GM12878 (cell line): ENCODE data around the gene RPS15A. TPM values are rescaled to one million over a fixed set of nuclear protein-coding genes. Genes with fewer than 3 reads are reported as not detected.

Experiments used
- ATAC-seq: fragments of 200-7000 bp; cut with Tn5 transposase; 3 replicates; pipeline ENCODE4 v1.9.1; 2020; ENCODE audit warnings: mild to moderate bottlenecking, moderate library complexity
- BruUV-seq: library from RNA; stranded (reverse); fragments of 400-500 nt; replicated peaks from 2 replicates; lab custom pipeline; 2021; lab: Mats Ljungman, UMichigan
- CTCF ChIA-PET: fragments of 300-600 bp; sonication (Branson Sonifier 250); formaldehyde crosslinking; extraction: SDS; loops from one replicate; lab custom pipeline; 2021; ENCODE audit warnings: inconsistent platforms; lab: Yijun Ruan, JAX
- POLR2A ChIA-PET: fragments of 350-600 bp; formaldehyde crosslinking; extraction: SDS; loops from one replicate; lab custom pipeline; 2021; ENCODE audit warnings: inconsistent platforms; lab: Charles Lee
- RAD21 ChIA-PET: fragments of 300-600 bp; sonication (Branson Sonifier 250); formaldehyde crosslinking; loops from one replicate; lab custom pipeline; 2023; ENCODE audit warnings: antibody characterized with exemption; ENCODE audit not compliant: unreplicated experiment; lab: Charles Lee
- SMC1A ChIA-PET: fragments of 300-600 bp; sonication (Branson Sonifier 250); formaldehyde crosslinking; loops from one replicate; lab custom pipeline; 2023; ENCODE audit not compliant: unreplicated experiment, uncharacterized antibody; lab: Charles Lee
- DNase-seq: peaks from one replicate; pipeline ENCODE4 v3.0.0-alpha.2; 2011; ENCODE audit warnings: low read depth, low spot score
- FAIRE-seq: peaks from 3 replicates; lab custom pipeline; 2011; peaks lifted over from hg19 to GRCh38; lab: Jason Lieb, UNC
- H2AFZ ChIP-seq: 2 replicates; pipeline ENCODE4 v1.6.0; 2011; ENCODE audit warnings: low read depth, low read length, control low read depth; ENCODE audit not compliant: control insufficient read depth
- H3K27ac ChIP-seq: 2 replicates; pipeline ENCODE4 v1.5.1; 2011; ENCODE audit warnings: control low read depth; ENCODE audit not compliant: control insufficient read depth, insufficient read depth
- H3K27me3 ChIP-seq, 2 experiments: replicated peaks in 1 of 2; 2 replicates each; pipeline versions ENCODE4 v1.6.0 to v1.6.1; 2011; ENCODE audit warnings: low read length in 1 of 2; ENCODE audit not compliant: control insufficient read depth in 2 of 2, insufficient read depth in 2 of 2
- H3K36me3 ChIP-seq, 2 experiments: 2 replicates each; pipeline ENCODE4 v1.5.1; 2011; ENCODE audit warnings: low read length in 1 of 2; ENCODE audit not compliant: control insufficient read depth in 2 of 2, insufficient read depth in 2 of 2
- H3K4me1 ChIP-seq: 2 replicates; pipeline ENCODE4 v1.6.1; 2011; ENCODE audit warnings: mild to moderate bottlenecking, low read length, moderate library complexity, mixed read lengths; ENCODE audit not compliant: control insufficient read depth, insufficient read depth
- H3K4me2 ChIP-seq: 2 replicates; pipeline ENCODE4 v1.6.0; 2011; ENCODE audit warnings: control low read depth; ENCODE audit not compliant: control insufficient read depth, insufficient read depth
- H3K4me3 ChIP-seq: fragments of 200-600 bp; sonication (generic); 2 replicates; pipeline ENCODE4 v1.5.1; 2016
- H3K79me2 ChIP-seq: 2 replicates; pipeline ENCODE4 v1.6.0; 2011; ENCODE audit warnings: low read length; ENCODE audit not compliant: control insufficient read depth, insufficient read depth
- H3K9ac ChIP-seq: 2 replicates; pipeline ENCODE4 v1.8.0; 2011; ENCODE audit warnings: low read length, control low read depth, mixed read lengths; ENCODE audit not compliant: control insufficient read depth, insufficient read depth
- H3K9me3 ChIP-seq: replicated peaks from 3 replicates; pipeline ENCODE4 v1.5.1; 2011; ENCODE audit warnings: mild to moderate bottlenecking, low read length; ENCODE audit not compliant: control insufficient read depth, insufficient read depth
- H4K20me1 ChIP-seq: 2 replicates; pipeline ENCODE4 v1.6.0; 2011; ENCODE audit not compliant: control insufficient read depth, insufficient read depth
- BMI1 ChIP-seq: fragments of 450-650 bp; IDR thresholded peaks from 2 replicates; pipeline ENCODE4 v1.6.1; 2016; ENCODE audit warnings: mild to moderate bottlenecking, moderate library complexity, borderline replicate concordance
- CHD1 ChIP-seq: IDR thresholded peaks from 2 replicates; pipeline ENCODE4 v1.6.1; 2012; ENCODE audit warnings: low read depth, low read length, improper control_type of control experiment
- EGR1 ChIP-seq, 2 experiments: IDR thresholded peaks; 1 replicate in 1 of 2; 2 replicates in 1 of 2; pipeline ENCODE4 v1.6.1; 2011 to 2012; ENCODE audit warnings: low read depth in 2 of 2, low read length in 2 of 2, borderline replicate concordance in 1 of 2, mild to moderate bottlenecking in 1 of 2, moderate library complexity in 1 of 2
- RFX5 ChIP-seq: IDR thresholded peaks from 2 replicates; pipeline ENCODE4 v1.6.1; 2011; ENCODE audit warnings: low read depth, low read length, improper control_type of control experiment
- SIX5 ChIP-seq: IDR thresholded peaks from 2 replicates; pipeline ENCODE4 v1.6.1; 2011; ENCODE audit warnings: mild to moderate bottlenecking, low read depth, low read length, moderate library complexity; ENCODE audit not compliant: severe bottlenecking
- ZNF207 ChIP-seq: fragments of 450-650 bp; IDR thresholded peaks from 2 replicates; pipeline ENCODE4 v1.6.1; 2014; ENCODE audit warnings: antibody characterized with exemption, mild to moderate bottlenecking, borderline replicate concordance
- WGBS: methylation state at CpG from one replicate; pipeline ENCODE4 v1.1.6; 2016; ENCODE audit warnings: low lambda C conversion rate; ENCODE audit not compliant: insufficient replicate concordance, insufficient coverage; ENCODE audit errors: missing lambda C conversion rate; 5-methylcytosine and 5-hydroxymethylcytosine counted together
- in situ Hi-C: fragments of 300-500 bp; cut with MboI; formaldehyde crosslinking; loops from 9 replicates; pipeline ENCODE4 v1.14.3; 2018; ENCODE audit warnings: mixed read lengths
- intact Hi-C: fragments of 100-400 bp; cut with micrococcal nuclease; formaldehyde crosslinking; loops from one replicate; pipeline ENCODE4 v1.14.2; 2022; ENCODE audit not compliant: unreplicated experiment
- polyA plus RNA-seq, 11 experiments: library from polyadenylated mRNA; depleted of rRNA in 4 of 11; unstranded in 6 of 11; stranded (reverse) in 5 of 11; fragments of >200 nt; fragmentation: Nextera tagmentation in 4 of 11; fragmentation: Illumina TruSeq in 1 of 11; extraction: Ambion mirVana in 4 of 11; extraction: Trizol in 1 of 11; gene quantifications; 1 replicate in 1 of 11; 2 replicates in 10 of 11; pipeline versions ENCODE4 v1.2.1 to v1.2.3, GENCODE V29; 2011 to 2016; ENCODE audit warnings: inconsistent platforms in 2 of 11, missing spikeins in 2 of 11, low read depth in 1 of 11
- total RNA-seq, 4 experiments: library from RNA; depleted of rRNA in 3 of 4; stranded (reverse); fragments of >200 nt in 3 of 4; fragmentation: Illumina TruSeq in 1 of 4; extraction: Trizol in 1 of 4; gene quantifications; 2 replicates each; pipeline versions ENCODE4 v1.2.1 to v1.2.3, GENCODE V29; 2013 to 2021
- TF ChIP-seq, protein P1 (sequence below): fragments of 450-650 bp; IDR thresholded peaks from 2 replicates; pipeline ENCODE4 v1.6.1; 2017; ENCODE audit warnings: mild to moderate bottlenecking, low read depth, inconsistent platforms; ENCODE audit not compliant: poor library complexity, severe bottlenecking
- TF ChIP-seq, protein P2 (sequence below): IDR thresholded peaks from 2 replicates; pipeline ENCODE4 v1.6.1; 2012; ENCODE audit warnings: mild to moderate bottlenecking, low read depth, low read length

Gene RPS15A
- total and polyA plus RNA-seq, 10 of the 15 experiments (the other 5 are each of a cell fraction or from before 2014, with no cell fraction given), result 1,566 to 6,408 (median 2,999) TPM

DNA sequence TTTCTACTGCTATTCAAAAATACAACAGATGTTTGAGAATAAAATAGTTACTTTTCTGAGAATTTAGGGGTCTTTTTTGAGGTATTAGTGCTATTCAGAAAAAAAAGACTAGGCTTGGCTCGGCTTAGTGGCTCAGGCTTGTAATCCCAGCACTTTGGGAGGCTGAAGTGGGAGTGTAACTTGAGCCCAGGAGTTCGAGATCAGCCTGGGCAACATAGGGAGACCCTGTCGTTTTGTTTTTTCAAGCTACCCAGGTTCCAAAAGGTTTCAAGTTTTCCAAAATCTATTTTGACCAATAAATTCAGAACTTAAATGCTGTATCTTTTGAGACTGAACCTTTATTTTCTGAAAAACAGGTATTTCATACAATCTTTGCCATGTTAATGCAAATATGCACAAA is 14.4 kb upstream of the RPS15A start:
- in situ Hi-C loops (loop anchor here (5.0 kb wide), 1 partner anchor 168 kb away; no protein-coding TSS in a partner anchor), intact Hi-C loops (loop anchor here (5.0 kb wide), 1 partner anchor 123 kb away; the partner anchor contains the start of gene SMG1)
- BruUV-seq, result no TSS peak
- H3K27ac ChIP-seq, result 0 out of 2 replicates have a peak overlapping the region, but pooled peaks have one; percentile 3
- DNase-seq, result no peak
- H3K36me3 ChIP-seq, result peaks cover 5 to 14% of the 10 kb centered on the region in 2 experiments
- no peak overlapping the region for H3K4me3 ChIP-seq
- ChIA-PET POLR2A (interaction anchor here (0.6 to 8.9 kb wide), 4 partner anchors 16 to 154 kb away, joined by 3 to 128 read pairs (median 4); partner anchors contain the start of gene RPS15A), RAD21 (interaction anchor here (0.7 to 6.9 kb wide), 5 partner anchors 16 to 170 kb away, joined by 3 to 71 read pairs (median 4); partner anchors contain the start of gene RPS15A), SMC1A (interaction anchor here (0.6 to 7.2 kb wide), 6 partner anchors 12 to 1511 kb away, joined by 3 to 64 read pairs (median 4); no protein-coding TSS in a partner anchor), CTCF (interaction anchor here (1.1 to 3.6 kb wide), 11 partner anchors 9 to 164 kb away, joined by 3 to 15 read pairs (median 4); partner anchors contain the start of gene RPS15A)
- no peaks in the 10 kb centered on the region for H3K9me3 ChIP-seq
- no peak for FAIRE-seq
- TF ChIP-seq, protein P1, sequence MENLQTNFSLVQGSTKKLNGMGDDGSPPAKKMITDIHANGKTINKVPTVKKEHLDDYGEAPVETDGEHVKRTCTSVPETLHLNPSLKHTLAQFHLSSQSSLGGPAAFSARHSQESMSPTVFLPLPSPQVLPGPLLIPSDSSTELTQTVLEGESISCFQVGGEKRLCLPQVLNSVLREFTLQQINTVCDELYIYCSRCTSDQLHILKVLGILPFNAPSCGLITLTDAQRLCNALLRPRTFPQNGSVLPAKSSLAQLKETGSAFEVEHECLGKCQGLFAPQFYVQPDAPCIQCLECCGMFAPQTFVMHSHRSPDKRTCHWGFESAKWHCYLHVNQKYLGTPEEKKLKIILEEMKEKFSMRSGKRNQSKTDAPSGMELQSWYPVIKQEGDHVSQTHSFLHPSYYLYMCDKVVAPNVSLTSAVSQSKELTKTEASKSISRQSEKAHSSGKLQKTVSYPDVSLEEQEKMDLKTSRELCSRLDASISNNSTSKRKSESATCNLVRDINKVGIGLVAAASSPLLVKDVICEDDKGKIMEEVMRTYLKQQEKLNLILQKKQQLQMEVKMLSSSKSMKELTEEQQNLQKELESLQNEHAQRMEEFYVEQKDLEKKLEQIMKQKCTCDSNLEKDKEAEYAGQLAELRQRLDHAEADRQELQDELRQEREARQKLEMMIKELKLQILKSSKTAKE, result no peak
- no peak for TF ChIP-seq ZNF207
- TF ChIP-seq BMI1, result no peak
- TF ChIP-seq RFX5, result no peak
- TF ChIP-seq EGR1 (IDR thresholded peaks at IDR 0.05; ENCODE audit: borderline replicate concordance in 1 of 2, low read depth in 2 of 2, low read length in 2 of 2), result no peak
- no peak for TF ChIP-seq SIX5
- TF ChIP-seq, protein P2, sequence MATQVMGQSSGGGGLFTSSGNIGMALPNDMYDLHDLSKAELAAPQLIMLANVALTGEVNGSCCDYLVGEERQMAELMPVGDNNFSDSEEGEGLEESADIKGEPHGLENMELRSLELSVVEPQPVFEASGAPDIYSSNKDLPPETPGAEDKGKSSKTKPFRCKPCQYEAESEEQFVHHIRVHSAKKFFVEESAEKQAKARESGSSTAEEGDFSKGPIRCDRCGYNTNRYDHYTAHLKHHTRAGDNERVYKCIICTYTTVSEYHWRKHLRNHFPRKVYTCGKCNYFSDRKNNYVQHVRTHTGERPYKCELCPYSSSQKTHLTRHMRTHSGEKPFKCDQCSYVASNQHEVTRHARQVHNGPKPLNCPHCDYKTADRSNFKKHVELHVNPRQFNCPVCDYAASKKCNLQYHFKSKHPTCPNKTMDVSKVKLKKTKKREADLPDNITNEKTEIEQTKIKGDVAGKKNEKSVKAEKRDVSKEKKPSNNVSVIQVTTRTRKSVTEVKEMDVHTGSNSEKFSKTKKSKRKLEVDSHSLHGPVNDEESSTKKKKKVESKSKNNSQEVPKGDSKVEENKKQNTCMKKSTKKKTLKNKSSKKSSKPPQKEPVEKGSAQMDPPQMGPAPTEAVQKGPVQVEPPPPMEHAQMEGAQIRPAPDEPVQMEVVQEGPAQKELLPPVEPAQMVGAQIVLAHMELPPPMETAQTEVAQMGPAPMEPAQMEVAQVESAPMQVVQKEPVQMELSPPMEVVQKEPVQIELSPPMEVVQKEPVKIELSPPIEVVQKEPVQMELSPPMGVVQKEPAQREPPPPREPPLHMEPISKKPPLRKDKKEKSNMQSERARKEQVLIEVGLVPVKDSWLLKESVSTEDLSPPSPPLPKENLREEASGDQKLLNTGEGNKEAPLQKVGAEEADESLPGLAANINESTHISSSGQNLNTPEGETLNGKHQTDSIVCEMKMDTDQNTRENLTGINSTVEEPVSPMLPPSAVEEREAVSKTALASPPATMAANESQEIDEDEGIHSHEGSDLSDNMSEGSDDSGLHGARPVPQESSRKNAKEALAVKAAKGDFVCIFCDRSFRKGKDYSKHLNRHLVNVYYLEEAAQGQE, result no peak
- TF ChIP-seq CHD1, result no peak
- H3K27me3 ChIP-seq, result no peaks in the 10 kb centered on the region
- H4K20me1 ChIP-seq, result no peaks in the 10 kb centered on the region
- peaks cover 19% of the 10 kb centered on the region for H3K79me2 ChIP-seq
- H3K4me1 ChIP-seq, result peaks cover 10% of the 10 kb centered on the region
- no peak overlapping the region for H3K4me2 ChIP-seq
- no peak for ATAC-seq
- H3K9ac ChIP-seq, result no peak overlapping the region
- WGBS, result 84% methylated on average over 3 of the region's 3 CpGs
- H2AFZ ChIP-seq, result no peak overlapping the region
